Measurements from ENCODE around the gene LRRN2.

The LRRN2 gene

DNA sequence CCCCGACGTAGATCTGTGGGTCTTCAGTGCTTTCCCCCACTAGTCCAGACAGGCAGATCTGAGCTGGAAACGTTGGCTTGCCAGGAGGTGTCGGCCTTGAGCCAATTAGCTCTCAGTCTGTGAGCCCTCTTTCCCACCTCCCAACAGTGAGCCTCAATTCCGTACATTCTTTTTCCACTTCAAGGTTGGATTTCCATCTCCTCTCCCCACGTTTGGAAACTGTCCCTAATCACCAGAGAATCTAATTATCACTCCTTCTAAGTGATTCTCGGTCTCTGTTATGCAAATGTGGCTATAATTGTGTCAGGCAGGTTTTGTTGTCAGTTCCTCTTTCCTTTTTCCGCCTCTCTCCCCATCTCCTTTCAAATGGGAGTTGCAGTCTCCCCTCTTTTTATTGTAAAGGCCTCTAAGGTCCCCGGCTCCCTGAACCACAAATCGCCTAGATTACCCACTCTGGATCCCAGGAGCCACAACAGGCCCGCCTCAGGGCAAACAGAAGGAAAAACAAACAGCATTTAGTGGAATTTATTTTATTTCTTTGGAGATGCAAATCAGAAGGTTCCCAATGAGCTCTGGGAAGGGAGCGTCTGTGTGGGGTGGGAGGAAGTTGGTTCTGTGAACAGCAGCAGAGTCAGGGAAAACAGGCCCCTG is 29.4 kb upstream of the LRRN2 start:
- Histone ChIP-seq H3K4me3 (ENCODE audit: low read depth, low read length) (no peak overlapping the region), H3K27me3 (ENCODE audit: insufficient read depth, low read depth, severe bottlenecking) (no peaks in the 10 kb centered on the region)
- TF ChIP-seq, protein P1, sequence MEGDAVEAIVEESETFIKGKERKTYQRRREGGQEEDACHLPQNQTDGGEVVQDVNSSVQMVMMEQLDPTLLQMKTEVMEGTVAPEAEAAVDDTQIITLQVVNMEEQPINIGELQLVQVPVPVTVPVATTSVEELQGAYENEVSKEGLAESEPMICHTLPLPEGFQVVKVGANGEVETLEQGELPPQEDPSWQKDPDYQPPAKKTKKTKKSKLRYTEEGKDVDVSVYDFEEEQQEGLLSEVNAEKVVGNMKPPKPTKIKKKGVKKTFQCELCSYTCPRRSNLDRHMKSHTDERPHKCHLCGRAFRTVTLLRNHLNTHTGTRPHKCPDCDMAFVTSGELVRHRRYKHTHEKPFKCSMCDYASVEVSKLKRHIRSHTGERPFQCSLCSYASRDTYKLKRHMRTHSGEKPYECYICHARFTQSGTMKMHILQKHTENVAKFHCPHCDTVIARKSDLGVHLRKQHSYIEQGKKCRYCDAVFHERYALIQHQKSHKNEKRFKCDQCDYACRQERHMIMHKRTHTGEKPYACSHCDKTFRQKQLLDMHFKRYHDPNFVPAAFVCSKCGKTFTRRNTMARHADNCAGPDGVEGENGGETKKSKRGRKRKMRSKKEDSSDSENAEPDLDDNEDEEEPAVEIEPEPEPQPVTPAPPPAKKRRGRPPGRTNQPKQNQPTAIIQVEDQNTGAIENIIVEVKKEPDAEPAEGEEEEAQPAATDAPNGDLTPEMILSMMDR (IDR thresholded peaks at IDR 0.05; ENCODE audit: low read depth, low read length), result peak; percentile 100

DNA sequence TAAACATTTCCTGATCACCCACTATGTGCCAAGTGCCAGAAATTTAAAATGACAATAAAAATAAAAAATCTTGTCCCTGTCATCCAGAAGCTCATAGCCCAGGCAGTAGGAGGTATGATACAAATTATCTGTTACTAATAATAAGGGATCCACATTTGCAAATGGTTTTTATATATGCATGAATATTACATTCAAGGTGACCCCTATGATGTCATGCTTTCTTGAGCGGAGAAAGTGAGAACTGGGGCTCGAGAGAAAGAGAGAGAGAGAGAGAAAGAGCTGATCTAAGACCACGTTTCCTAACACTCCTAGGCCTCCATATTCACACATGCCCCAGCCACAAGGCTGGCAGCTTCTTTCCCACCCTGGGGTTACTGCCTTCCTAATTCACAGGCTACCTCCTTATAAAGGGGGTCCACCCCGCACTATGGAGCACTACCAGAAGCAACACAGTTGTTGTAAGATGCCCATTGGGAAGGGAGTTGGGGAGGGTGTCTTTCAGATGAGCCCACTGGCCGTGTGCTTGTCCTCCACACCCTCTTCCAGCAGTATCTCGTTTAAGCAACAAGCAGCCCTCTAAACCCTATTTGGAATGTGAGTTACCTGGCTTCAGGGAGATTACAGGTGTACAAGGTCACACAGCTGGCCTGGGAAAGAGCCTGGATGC is 28.8 kb upstream of the LRRN2 start:
- Histone ChIP-seq H3K36me3 (no peaks in the 10 kb centered on the region), H3K27ac (peak overlapping the region; percentile 33), H3K9me3 (ENCODE audit: severe bottlenecking) (no peaks in the 10 kb centered on the region), H3K4me3 (ENCODE audit: low read depth, low read length) (no peak overlapping the region), H3K27me3 (ENCODE audit: insufficient read depth, low read depth, severe bottlenecking) (no peaks in the 10 kb centered on the region)
- TF ChIP-seq, protein P1 (IDR thresholded peaks at IDR 0.05; ENCODE audit: low read depth, low read length), result no peak
- DNase-seq, result no peak

More for the DNA sequence above, 29.4 kb upstream of the LRRN2 start:
- peak; percentile 94 for DNase-seq
- Histone ChIP-seq H3K36me3 (no peaks in the 10 kb centered on the region), H3K27ac (peak overlapping the region; percentile 36), H3K9me3 (ENCODE audit: severe bottlenecking) (no peaks in the 10 kb centered on the region)

DNA sequence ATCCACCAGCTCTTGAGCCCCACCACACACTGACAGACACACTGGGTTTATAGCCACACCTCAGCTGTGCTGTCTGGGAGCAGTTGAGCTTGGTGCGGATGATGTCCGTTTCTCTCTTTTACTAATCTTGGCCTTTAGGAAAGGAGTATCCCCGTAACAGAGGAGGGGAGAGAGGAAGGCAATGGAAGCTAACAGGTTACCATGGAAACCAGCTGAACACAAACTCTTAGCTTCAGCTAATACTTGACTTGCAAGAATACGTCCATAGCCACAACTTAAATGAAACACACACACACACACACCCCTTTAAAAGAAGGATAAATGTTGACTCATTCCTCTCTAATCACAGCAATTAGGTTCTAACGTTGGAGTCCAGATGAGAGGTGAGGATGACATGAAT is 28.0 kb upstream of the LRRN2 start:
- Histone ChIP-seq H3K27ac (no peak overlapping the region; the same call in 1 of the 2 replicates), H3K9me3 (ENCODE audit: severe bottlenecking) (no peaks in the 10 kb centered on the region), H3K4me3 (ENCODE audit: low read depth, low read length) (no peak overlapping the region), H3K36me3 (no peaks in the 10 kb centered on the region), H3K27me3 (ENCODE audit: insufficient read depth, low read depth, severe bottlenecking) (no peaks in the 10 kb centered on the region)
- TF ChIP-seq, protein P1 (IDR thresholded peaks at IDR 0.05; ENCODE audit: low read depth, low read length), result no peak
- DNase-seq, result no peak

DNA sequence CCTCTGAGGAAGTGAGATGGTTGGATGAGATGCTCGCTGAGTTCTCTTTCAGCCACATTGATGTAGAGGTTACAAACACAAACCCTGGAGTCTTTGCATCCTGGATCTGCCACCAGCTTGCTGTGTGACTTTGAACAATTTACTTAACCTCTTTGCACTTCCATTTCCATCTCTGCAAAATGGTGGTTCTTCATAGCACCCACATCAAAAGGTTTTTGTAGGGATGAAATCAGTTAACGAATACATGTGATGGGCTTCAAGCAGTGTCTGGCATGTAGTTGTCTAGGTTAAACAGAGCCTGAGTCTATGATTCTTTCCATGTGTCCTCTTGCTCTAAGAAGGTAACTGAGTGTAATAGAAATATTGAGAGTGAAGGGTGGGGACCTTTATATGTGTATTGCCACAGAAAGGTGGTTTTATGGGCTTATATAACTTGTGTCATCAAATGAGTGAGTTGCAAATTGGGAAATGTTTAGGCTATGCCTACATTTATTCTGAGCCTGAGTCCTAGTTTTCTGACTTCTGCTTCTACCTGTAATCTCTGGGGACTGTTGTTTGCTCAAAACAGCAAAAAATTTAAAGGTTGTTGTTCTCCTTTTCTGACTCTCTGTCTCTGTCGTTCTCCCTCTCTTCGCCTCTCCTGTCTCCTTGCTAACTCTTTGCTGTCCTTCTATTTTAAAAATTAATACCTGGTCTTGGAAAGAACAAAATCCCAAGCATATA is 27.3 kb upstream of the LRRN2 start:
- TF ChIP-seq, protein P1 (IDR thresholded peaks at IDR 0.05; ENCODE audit: low read depth, low read length), result no peak
- H3K9me3 ChIP-seq (ENCODE audit: severe bottlenecking), result no peaks in the 10 kb centered on the region
- no peak overlapping the region for H3K4me3 ChIP-seq (ENCODE audit: low read depth, low read length)
- no peaks in the 10 kb centered on the region for H3K36me3 ChIP-seq
- DNase-seq, result no peak
- peak overlapping the region; percentile 44; the same call in 1 of the 2 replicates for H3K27ac ChIP-seq
- H3K27me3 ChIP-seq (ENCODE audit: insufficient read depth, low read depth, severe bottlenecking), result no peaks in the 10 kb centered on the region

DNA sequence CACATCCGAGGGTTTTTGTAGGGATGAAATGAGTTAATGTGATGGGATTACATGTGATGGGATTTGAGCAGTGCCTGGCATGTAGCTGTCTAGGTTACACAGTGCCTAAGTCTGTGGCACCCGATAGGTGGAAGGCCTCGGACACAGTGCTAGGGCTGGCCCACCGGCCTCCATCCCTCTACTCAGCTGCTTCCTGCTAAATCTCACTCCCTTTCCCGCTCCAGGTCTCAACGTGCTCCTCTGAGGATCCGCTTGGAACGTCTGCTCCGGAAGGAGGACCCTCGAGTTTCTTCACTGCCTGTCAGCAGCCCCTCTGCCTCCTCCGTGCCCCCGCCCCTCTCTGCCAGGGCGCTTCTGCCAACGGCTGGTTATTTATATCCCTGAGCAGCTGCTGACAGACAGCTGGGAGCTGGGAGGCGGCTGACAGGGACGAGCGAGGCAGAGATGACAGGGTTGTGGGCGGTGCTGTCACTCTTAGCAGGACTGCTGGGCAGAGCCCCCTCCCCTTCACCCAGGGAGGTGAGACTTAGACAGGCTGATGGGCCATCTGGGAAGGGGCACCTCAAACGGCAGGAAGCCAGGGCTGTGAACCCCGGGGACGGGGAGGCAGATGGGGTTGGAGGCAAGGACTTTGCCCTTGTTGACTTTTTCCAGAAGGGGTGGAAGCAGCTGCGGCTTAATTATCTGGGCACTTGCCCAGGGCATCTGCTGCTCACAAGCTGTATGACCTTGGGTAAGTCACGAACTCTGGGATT is 26.6 kb upstream of the LRRN2 start:
- TF ChIP-seq, protein P1 (IDR thresholded peaks at IDR 0.05; ENCODE audit: low read depth, low read length), result no peak
- peak overlapping the region; percentile 44 for H3K27ac ChIP-seq
- H3K9me3 ChIP-seq (ENCODE audit: severe bottlenecking), result no peaks in the 10 kb centered on the region
- peak overlapping the region; percentile 27 for H3K4me3 ChIP-seq (ENCODE audit: low read depth, low read length)
- H3K27me3 ChIP-seq (ENCODE audit: insufficient read depth, low read depth, severe bottlenecking), result no peaks in the 10 kb centered on the region
- H3K36me3 ChIP-seq, result no peaks in the 10 kb centered on the region
- DNase-seq, result peak; percentile 95
